K562 (cell line): ENCODE data around the gene PSRC1. TPM values are rescaled to one million over a fixed set of nuclear protein-coding genes. Genes with fewer than 3 reads are reported as not detected.

Experiments
- ARID4B ChIP-seq: sonication (generic); formaldehyde crosslinking; IDR thresholded peaks from 2 replicates; pipeline ENCODE4 v1.8.0; 2022; ENCODE audit warnings: mild to moderate bottlenecking, missing genetic modification reagents
- MYBL2 ChIP-seq, 2 experiments: fragments of 450-650 bp in 1 of 2; sonication (generic) in 1 of 2; formaldehyde crosslinking in 1 of 2; IDR thresholded peaks; 2 replicates each; pipeline versions ENCODE4 v1.6.1 to v1.8.1; 2017 to 2022; ENCODE audit warnings: borderline replicate concordance in 1 of 2, inconsistent platforms in 1 of 2, low read depth in 1 of 2, mild to moderate bottlenecking in 1 of 2, missing genetic modification reagents in 1 of 2, moderate library complexity in 1 of 2
- ZBTB11 ChIP-seq, 3 experiments: fragments of 200-800 bp in 1 of 3; fragments of 250-450 bp in 1 of 3; fragments of 450-650 bp in 1 of 3; sonication (Bioruptor Pico) in 1 of 3; sonication (Bioruptor generic) in 1 of 3; formaldehyde crosslinking in 1 of 3; IDR thresholded peaks; 2 replicates each; pipeline versions ENCODE4 v1.6.1 to v1.8.0; 2016 to 2022; ENCODE audit warnings: mild to moderate bottlenecking in 2 of 3, missing genetic modification characterization in 2 of 3, missing compliant biosample characterization in 1 of 3, moderate library complexity in 1 of 3
- ZBTB40 ChIP-seq, 2 experiments: fragments of 450-650 bp in 1 of 2; sonication (generic) in 1 of 2; formaldehyde crosslinking in 1 of 2; IDR thresholded peaks; 2 replicates each; pipeline versions ENCODE4 v1.7.1 to v1.9.0; 2016 to 2022; ENCODE audit warnings: inconsistent platforms in 1 of 2, mild to moderate bottlenecking in 1 of 2, missing genetic modification reagents in 1 of 2
- ZNF274 ChIP-seq: IDR thresholded peaks from 2 replicates; pipeline ENCODE4 v1.6.1; 2011; ENCODE audit warnings: low read depth, mild to moderate bottlenecking, low read length, moderate library complexity, borderline replicate concordance
- ZNF77 ChIP-seq: fragments of 250-450 bp; sonication (Bioruptor Pico); IDR thresholded peaks from 2 replicates; pipeline ENCODE4 v1.5.0; 2020
- polyA plus RNA-seq, 8 experiments: library from polyadenylated mRNA; depleted of rRNA in 4 of 8; stranded (reverse) in 5 of 8; unstranded in 3 of 8; fragments of >200 nt; fragmentation: Nextera tagmentation in 2 of 8; fragmentation: Illumina TruSeq in 1 of 8; extraction: Ambion mirVana in 2 of 8; extraction: Trizol in 1 of 8; gene quantifications; 2 replicates each; pipeline versions ENCODE4 v1.2.1 to v1.2.3, GENCODE V29; 2011 to 2014; ENCODE audit warnings: inconsistent platforms in 1 of 8, missing spikeins in 1 of 8
- total RNA-seq, 7 experiments: library from RNA; depleted of rRNA in 6 of 7; stranded (reverse); fragments of >200 nt in 6 of 7; fragmentation: Illumina TruSeq in 2 of 7; extraction: Trizol in 2 of 7; gene quantifications; 2 replicates each; pipeline versions ENCODE4 v1.2.1 to v1.2.3, GENCODE V29; 2011 to 2021; ENCODE audit warnings: low replicate concordance in 1 of 7

Gene PSRC1
- total and polyA plus RNA-seq, 9 of the 15 experiments (the other 6 are each of a cell fraction or from before 2014, with no cell fraction given): 6.5 to 65.2 (median 39.3) TPM

DNA sequence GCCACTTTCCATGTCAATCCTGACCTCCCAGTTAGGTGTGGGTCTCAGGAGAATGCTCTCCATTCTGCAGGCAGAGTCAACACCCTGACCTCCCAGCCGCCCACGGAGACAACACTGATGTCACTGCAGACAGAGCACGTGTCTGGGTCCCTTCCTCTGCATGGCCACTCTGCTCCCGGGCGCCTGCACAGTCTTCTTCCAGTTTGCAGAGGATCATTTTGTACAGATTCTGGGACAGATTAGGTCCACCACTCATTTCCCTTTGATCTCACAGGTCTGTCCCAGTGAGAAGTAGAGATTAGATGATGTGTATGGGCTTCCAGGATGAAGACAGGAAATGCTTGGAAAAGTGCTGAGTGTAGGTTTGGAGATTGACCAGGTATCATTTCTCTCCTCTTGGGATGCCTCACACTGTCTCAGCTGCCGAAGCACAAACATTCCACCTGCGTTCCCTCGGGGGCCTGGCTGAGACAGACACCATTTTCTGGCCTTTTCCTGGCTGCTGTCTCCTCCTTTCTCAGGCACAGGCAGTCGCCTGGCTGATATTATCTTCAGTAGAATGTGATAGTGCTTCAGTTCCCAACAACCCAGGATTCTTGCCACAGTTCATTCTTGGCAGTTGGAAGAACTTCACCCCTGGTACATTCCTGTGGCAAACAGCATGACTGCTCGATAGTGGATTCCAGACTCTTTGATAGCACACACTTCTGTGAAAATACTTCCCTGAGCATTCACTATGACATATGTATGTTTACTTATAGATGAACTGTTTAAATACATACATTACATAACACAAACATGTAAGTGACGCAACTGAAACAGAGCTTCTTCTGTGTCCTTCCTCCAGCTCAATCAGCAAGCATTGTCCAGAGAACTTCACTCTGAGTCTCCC lies 16.0 kb upstream of the PSRC1 start (continued):
- no peak for TF ChIP-seq ZBTB40 (IDR thresholded peaks at IDR 0.05)
- TF ChIP-seq ZBTB40 (CRISPR knock-in tag; IDR thresholded peaks at IDR 0.05): no peak
- no peak for TF ChIP-seq ZNF274
- TF ChIP-seq ZNF77 (CRISPR knock-in tag): no peak
- peak; percentile 31; the same call in 1 of the 2 replicates for TF ChIP-seq ARID4B (CRISPR knock-in tag)
- no peak for TF ChIP-seq MYBL2 (IDR thresholded peaks at IDR 0.05; ENCODE audit: low read depth)
- TF ChIP-seq MYBL2 (CRISPR knock-in tag; IDR thresholded peaks at IDR 0.05; ENCODE audit: borderline replicate concordance): no peak
- no peak; a peak in 1 of 6 replicates for TF ChIP-seq ZBTB11 (CRISPR knock-in tag; IDR thresholded peaks at IDR 0.05)
